HFFc6 (cell line): ENCODE measurements around the gene MYBPC3. TPM values are rescaled to one million over a fixed set of nuclear protein-coding genes. Genes with fewer than 3 reads are reported as not detected.

ENCODE experiments used
- DNase-seq: peaks from one replicate; pipeline ENCODE4 v3.0.0-alpha.2; 2018
- H3K27ac Mint-ChIP-seq: 2 replicates; pipeline ENCODE4 v1.8.0; 2020; ENCODE audit warnings: mild to moderate bottlenecking, mixed read lengths
- H3K27me3 Mint-ChIP-seq: 2 replicates; pipeline ENCODE4 v1.8.0; 2021; ENCODE audit warnings: mild to moderate bottlenecking, moderate library complexity, mixed read lengths; ENCODE audit not compliant: insufficient read depth
- H3K36me3 Mint-ChIP-seq: 2 replicates; pipeline ENCODE4 v1.8.0; 2021; ENCODE audit warnings: low read depth, mixed read lengths
- H3K4me1 Mint-ChIP-seq: 2 replicates; pipeline ENCODE4 v1.8.0; 2020; ENCODE audit warnings: low read depth, mixed read lengths
- H3K4me3 Mint-ChIP-seq: 2 replicates; pipeline ENCODE4 v1.8.0; 2020; ENCODE audit warnings: mild to moderate bottlenecking, moderate library complexity, mixed read lengths
- H3K9me3 Mint-ChIP-seq: 2 replicates; pipeline ENCODE4 v1.8.0; 2020; ENCODE audit warnings: mild to moderate bottlenecking, mixed read lengths
- total RNA-seq, 6 experiments: library from RNA; stranded (reverse); fragmentation: NEBNext Ultra II Directional; extraction: Animal tissue kit (Norgen Biotek cat#: 25700); gene quantifications; 2 replicates in 1 of 6; 3 replicates in 5 of 6; pipeline ENCODE4 v1.2.3, GENCODE V29; 2021
- TF ChIP-seq, protein P1 (sequence below): fragments of 200-600 bp; sonication (generic); IDR thresholded peaks from 2 replicates; pipeline ENCODE4 v1.5.0; 2021; ENCODE audit warnings: antibody characterized with exemption, mild to moderate bottlenecking

MYBPC3 gene
- total RNA-seq, 6 experiments from 2014 or later: not detected

DNA sequence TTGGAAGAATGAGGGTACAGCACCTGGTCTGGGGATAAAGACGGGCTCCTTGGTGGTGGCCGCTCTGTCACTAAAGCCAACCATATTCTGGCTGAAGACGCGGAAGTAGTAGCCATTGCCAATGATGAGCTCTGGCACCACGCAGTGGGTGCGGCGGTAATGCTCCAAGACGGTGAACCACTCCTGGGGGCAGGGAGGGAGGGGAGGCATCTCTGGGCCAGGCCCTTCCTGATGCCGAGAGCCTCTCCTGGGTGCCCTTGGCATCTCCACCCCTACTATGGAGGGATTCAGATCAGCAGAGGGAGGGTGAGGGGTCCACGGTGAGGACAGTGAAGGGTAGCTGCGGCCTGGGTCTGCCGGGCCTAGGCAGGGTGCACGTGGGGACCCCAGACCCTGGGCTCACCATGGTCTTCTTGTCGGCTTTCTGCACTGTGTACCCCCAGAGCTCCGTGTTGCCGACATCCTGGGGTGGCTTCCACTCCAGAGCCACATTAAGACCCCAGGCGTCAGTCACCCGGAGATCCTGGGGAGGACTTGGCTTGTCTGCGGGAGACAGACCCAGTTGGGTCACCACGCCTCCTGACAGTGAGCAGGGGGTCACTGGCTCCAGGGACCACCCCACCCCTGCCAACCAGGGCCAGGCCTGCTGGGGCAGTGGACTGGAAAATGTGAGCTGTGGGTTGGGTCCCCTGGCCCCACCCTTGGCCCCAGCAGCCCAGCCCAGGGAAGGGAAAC is 19.5 kb downstream of the MYBPC3 start:
- H3K4me3 Mint-ChIP-seq: no peak overlapping the region
- H3K27ac Mint-ChIP-seq: no peak overlapping the region
- no peak for DNase-seq
- H3K4me1 Mint-ChIP-seq: peaks cover 6% of the 10 kb centered on the region; the same call in 1 of the 2 replicates
- peaks cover 3% of the 10 kb centered on the region for H3K27me3 Mint-ChIP-seq
- H3K36me3 Mint-ChIP-seq: peaks cover 6% of the 10 kb centered on the region; the same call in 1 of the 2 replicates
- no peaks in the 10 kb centered on the region for H3K9me3 Mint-ChIP-seq
- TF ChIP-seq, protein P1, sequence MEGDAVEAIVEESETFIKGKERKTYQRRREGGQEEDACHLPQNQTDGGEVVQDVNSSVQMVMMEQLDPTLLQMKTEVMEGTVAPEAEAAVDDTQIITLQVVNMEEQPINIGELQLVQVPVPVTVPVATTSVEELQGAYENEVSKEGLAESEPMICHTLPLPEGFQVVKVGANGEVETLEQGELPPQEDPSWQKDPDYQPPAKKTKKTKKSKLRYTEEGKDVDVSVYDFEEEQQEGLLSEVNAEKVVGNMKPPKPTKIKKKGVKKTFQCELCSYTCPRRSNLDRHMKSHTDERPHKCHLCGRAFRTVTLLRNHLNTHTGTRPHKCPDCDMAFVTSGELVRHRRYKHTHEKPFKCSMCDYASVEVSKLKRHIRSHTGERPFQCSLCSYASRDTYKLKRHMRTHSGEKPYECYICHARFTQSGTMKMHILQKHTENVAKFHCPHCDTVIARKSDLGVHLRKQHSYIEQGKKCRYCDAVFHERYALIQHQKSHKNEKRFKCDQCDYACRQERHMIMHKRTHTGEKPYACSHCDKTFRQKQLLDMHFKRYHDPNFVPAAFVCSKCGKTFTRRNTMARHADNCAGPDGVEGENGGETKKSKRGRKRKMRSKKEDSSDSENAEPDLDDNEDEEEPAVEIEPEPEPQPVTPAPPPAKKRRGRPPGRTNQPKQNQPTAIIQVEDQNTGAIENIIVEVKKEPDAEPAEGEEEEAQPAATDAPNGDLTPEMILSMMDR: no peak

DNA sequence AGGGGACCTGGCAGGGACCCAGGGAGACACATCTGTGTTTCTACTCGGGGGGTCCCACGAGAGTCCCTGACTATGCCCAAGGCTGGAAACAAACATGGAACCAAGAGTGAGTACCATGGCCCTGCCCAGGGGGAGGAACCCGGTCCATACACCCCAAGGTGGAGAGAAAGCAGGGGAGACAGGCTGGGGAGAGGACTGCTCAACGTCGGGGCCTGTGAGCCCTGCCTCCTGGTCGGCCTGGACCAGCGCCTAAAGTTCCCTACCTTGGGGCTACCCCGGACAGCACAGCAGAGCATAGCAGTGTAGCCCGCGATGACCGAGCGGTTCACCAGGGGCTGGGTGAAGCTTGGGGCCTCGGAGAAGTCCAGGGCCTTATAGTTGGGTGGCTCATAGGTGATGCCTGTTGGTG is 20.2 kb downstream of the MYBPC3 start:
- H3K4me3 Mint-ChIP-seq: no peak overlapping the region
- peaks cover 6% of the 10 kb centered on the region; the same call in 1 of the 2 replicates for H3K4me1 Mint-ChIP-seq
- H3K27me3 Mint-ChIP-seq: peaks cover 3% of the 10 kb centered on the region; the same call in 1 of the 2 replicates
- TF ChIP-seq, protein P1: no peak
- H3K36me3 Mint-ChIP-seq: peaks cover 6% of the 10 kb centered on the region; the same call in 1 of the 2 replicates
- no peaks in the 10 kb centered on the region for H3K9me3 Mint-ChIP-seq
- no peak overlapping the region for H3K27ac Mint-ChIP-seq
- no peak for DNase-seq

DNA sequence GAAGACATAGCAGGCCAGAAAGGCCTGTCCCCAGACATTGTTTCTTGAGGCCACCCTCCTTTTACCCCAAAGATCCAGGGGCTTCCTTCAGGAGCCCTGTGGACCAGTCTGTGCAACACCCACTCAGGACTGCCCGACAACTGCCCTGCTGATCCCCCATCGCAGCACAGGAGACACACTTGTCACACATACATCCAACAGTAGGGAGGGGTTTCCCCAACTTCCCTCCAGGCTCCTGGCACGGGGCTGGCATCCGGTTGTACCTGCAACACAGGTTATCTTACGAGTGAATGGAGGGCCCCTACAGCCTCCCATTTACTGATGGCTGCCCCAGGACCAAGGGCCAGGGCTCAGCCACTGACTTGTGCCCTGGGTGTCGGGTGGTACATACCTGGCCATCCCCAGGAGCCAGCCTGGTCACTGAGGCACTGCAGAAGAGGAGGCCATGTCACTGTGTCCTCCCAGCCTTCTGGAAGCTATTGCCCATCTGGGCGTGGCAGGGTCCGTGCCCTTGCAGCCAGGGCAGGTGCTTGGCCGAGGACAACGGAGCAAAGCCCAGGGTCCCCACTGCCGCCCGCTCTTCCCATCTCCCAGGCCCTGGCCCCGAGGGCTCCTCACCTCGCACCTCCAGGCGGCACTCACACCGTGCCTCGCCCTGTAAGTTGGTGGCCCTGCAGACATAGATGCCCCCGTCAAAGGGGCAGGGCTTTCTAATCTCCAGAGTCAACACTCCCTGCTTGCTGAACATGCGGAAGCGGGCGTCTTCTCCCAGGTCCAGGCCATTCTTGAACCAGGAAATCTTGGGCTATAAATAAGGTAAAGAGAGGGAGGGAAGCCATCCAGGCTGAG is 20.8 kb downstream of the MYBPC3 start:
- no peak for DNase-seq
- Mint-ChIP-seq H3K9me3 (no peaks in the 10 kb centered on the region), H3K36me3 (peaks cover 6% of the 10 kb centered on the region; the same call in 1 of the 2 replicates), H3K4me1 (peaks cover 6% of the 10 kb centered on the region; the same call in 1 of the 2 replicates), H3K4me3 (no peak overlapping the region), H3K27ac (no peak overlapping the region), H3K27me3 (no peaks in the 10 kb centered on the region)
- TF ChIP-seq, protein P1: no peak

DNA sequence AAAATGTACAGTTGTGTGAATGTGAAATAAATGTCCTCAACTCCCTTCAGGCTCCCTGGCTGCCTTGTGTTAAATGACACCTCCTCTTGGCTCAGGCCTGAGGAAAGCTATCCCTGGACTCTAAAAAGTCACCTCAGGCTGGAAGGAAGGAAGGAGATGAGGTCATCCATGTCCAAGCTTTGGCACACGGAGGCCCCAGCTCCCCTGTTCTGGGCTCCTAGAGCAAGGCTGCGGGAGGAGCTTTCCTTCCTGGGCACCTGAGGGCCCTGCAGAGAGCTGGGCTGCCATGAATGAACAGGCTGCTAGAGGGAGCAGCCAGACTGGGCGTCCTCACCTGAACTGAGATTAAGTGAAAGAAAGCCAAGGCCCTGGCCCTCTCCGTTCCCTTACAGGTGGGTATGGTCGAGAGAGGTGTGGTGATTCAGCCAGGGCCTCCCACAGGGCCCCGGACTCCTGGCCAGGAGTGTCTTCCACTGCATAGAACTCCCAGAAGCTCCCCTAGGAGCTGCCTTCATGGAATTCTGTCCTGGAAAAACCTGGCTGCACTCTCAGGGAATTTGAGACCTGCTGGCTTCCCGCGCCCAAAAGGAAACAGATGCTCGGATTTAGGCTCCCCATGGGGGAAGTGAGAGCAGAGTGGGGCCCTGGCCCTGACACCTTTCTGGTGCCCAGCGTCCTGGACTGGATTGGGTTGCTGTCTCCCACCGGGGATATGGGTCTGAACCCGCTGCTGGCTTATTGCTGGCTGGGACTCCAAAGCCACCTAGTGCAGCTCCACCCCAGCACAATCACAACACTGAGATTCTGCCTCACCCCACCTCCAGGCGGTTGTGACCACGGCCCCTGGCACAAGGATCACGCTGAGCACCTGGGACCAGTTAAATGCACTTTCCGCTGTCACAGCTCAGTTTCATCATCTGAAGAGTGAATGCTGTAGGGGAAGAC is 22.2 kb downstream of the MYBPC3 start:
- peak; percentile 5 for DNase-seq
- TF ChIP-seq, protein P1: no peak
- H3K4me1 Mint-ChIP-seq: peaks cover 6% of the 10 kb centered on the region; the same call in 1 of the 2 replicates
- H3K36me3 Mint-ChIP-seq: peaks cover 6% of the 10 kb centered on the region; the same call in 1 of the 2 replicates
- no peaks in the 10 kb centered on the region; the same call in 1 of the 2 replicates for H3K27me3 Mint-ChIP-seq
- H3K4me3 Mint-ChIP-seq: no peak overlapping the region
- H3K9me3 Mint-ChIP-seq: no peaks in the 10 kb centered on the region
- no peak overlapping the region for H3K27ac Mint-ChIP-seq
